K562 (cell line): ENCODE data around the gene MGAT4B. TPM values are rescaled to one million over a fixed set of nuclear protein-coding genes. Genes with fewer than 3 reads are reported as not detected.

Experiments used
- BHLHE40 ChIP-seq: IDR thresholded peaks from 2 replicates; pipeline ENCODE4 v1.6.1; 2011; ENCODE audit warnings: low read length, improper control_type of control experiment
- DPF2 ChIP-seq: fragments of 450-650 bp; IDR thresholded peaks from 2 replicates; pipeline ENCODE4 v1.6.1; 2016
- FIP1L1 ChIP-seq: fragments of 200-400 bp; formaldehyde crosslinking; IDR thresholded peaks from 2 replicates; pipeline ENCODE4 v1.6.1; 2018; ENCODE audit warnings: mild to moderate bottlenecking, low read depth, low read length; ENCODE audit not compliant: poor library complexity, severe bottlenecking
- FUS ChIP-seq: fragments of 200-400 bp; formaldehyde crosslinking; optimal IDR thresholded peaks from 2 replicates; pipeline ENCODE3; 2017; ENCODE audit warnings: low read depth, low read length
- GATA2 ChIP-seq: sonication (generic); formaldehyde crosslinking; IDR thresholded peaks from 2 replicates; pipeline ENCODE4 v1.4.0; 2020; ENCODE audit warnings: mild to moderate bottlenecking, missing genetic modification reagents
- NCOA4 ChIP-seq: fragments of 450-650 bp; IDR thresholded peaks from 2 replicates; pipeline ENCODE4 v1.6.1; 2018; ENCODE audit warnings: mild to moderate bottlenecking; ENCODE audit not compliant: partially characterized antibody
- SMAD4 ChIP-seq: fragments of 250-450 bp; sonication (Bioruptor Pico); conservative IDR thresholded peaks from 2 replicates; pipeline ENCODE4 v1.8.0; 2021; ENCODE audit warnings: inconsistent platforms, mild to moderate bottlenecking, moderate library complexity
- U2AF2 ChIP-seq: fragments of 200-400 bp; formaldehyde crosslinking; optimal IDR thresholded peaks from 2 replicates; pipeline ENCODE3; 2017; ENCODE audit warnings: low read depth, mild to moderate bottlenecking, low read length
- ZNF212 ChIP-seq: fragments of 450-650 bp; formaldehyde crosslinking; IDR thresholded peaks from 2 replicates; pipeline ENCODE4 v1.4.0; 2020; ENCODE audit warnings: mild to moderate bottlenecking
- ZNF224 ChIP-seq: sonication (generic); formaldehyde crosslinking; IDR thresholded peaks from 2 replicates; pipeline ENCODE4 v1.8.0; 2022; ENCODE audit warnings: mild to moderate bottlenecking, missing genetic modification reagents
- polyA plus RNA-seq, 8 experiments: library from polyadenylated mRNA; depleted of rRNA in 4 of 8; stranded (reverse) in 5 of 8; unstranded in 3 of 8; fragments of >200 nt; fragmentation: Nextera tagmentation in 2 of 8; fragmentation: Illumina TruSeq in 1 of 8; extraction: Ambion mirVana in 2 of 8; extraction: Trizol in 1 of 8; gene quantifications; 2 replicates each; pipeline versions ENCODE4 v1.2.1 to v1.2.3, GENCODE V29; 2011 to 2014; ENCODE audit warnings: inconsistent platforms in 1 of 8, missing spikeins in 1 of 8
- total RNA-seq, 7 experiments: library from RNA; depleted of rRNA in 6 of 7; stranded (reverse); fragments of >200 nt in 6 of 7; fragmentation: Illumina TruSeq in 2 of 7; extraction: Trizol in 2 of 7; gene quantifications; 2 replicates each; pipeline versions ENCODE4 v1.2.1 to v1.2.3, GENCODE V29; 2011 to 2021; ENCODE audit warnings: low replicate concordance in 1 of 7
- TF ChIP-seq, protein P1 (sequence below): fragments of 450-650 bp; IDR thresholded peaks from 2 replicates; pipeline ENCODE4 v1.6.1; 2016; ENCODE audit warnings: low read depth, mild to moderate bottlenecking, moderate library complexity
- TF ChIP-seq, protein P2 (sequence below), 2 experiments: IDR thresholded peaks in 1 of 2; conservative IDR thresholded peaks in 1 of 2; 2 replicates each; pipeline ENCODE4 v1.6.1; 2016; ENCODE audit warnings: low read depth in 2 of 2, mild to moderate bottlenecking in 1 of 2, missing compliant biosample characterization in 1 of 2, missing genetic modification characterization in 1 of 2, moderate library complexity in 1 of 2
- TF ChIP-seq, protein P3 (sequence below): sonication (generic); formaldehyde crosslinking; IDR thresholded peaks from 2 replicates; pipeline ENCODE4 v1.8.1; 2022; ENCODE audit warnings: missing genetic modification reagents

The MGAT4B gene
- total and polyA plus RNA-seq, 9 of the 15 experiments (the other 6 are each of a cell fraction or from before 2014, with no cell fraction given), result 0.34 to 133 (median 75.4) TPM

DNA sequence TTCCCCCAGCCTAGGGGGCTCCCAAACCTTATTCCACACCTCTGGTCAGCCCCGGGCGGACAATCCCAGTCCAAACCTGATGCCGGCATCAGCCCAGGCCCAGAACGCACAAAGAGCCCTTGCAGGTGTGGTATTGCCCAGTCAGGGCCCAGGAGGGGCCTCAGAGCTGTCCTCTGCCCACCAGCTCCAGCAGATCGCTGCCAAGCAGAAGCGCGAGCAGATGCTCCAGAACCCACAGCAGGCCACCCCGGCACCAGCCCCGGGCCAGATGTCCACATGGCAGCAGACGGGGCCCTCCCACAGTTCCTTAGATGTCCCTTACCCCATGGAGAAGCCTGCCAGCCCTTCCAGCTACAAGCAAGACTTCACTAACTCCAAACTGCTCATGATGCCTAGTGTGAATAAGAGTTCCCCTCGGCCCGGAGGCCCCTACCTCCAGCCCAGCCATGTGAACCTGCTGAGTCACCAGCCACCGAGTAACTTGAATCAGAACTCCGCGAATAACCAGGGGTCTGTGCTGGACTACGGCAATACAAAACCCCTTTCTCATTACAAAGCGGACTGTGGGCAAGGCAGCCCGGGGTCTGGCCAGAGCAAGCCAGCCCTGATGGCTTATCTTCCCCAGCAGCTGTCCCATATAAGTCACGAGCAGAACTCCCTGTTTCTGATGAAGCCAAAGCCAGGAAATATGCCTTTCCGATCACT is 40.5 kb downstream of the MGAT4B start (continued):
- TF ChIP-seq, protein P1, sequence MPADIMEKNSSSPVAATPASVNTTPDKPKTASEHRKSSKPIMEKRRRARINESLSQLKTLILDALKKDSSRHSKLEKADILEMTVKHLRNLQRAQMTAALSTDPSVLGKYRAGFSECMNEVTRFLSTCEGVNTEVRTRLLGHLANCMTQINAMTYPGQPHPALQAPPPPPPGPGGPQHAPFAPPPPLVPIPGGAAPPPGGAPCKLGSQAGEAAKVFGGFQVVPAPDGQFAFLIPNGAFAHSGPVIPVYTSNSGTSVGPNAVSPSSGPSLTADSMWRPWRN, result no peak
- TF ChIP-seq, protein P2, sequence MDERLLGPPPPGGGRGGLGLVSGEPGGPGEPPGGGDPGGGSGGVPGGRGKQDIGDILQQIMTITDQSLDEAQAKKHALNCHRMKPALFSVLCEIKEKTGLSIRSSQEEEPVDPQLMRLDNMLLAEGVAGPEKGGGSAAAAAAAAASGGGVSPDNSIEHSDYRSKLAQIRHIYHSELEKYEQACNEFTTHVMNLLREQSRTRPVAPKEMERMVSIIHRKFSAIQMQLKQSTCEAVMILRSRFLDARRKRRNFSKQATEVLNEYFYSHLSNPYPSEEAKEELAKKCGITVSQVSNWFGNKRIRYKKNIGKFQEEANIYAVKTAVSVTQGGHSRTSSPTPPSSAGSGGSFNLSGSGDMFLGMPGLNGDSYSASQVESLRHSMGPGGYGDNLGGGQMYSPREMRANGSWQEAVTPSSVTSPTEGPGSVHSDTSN (CRISPR knock-in tag; IDR thresholded peaks at IDR 0.05; ENCODE audit: low read depth), result no peak
- TF ChIP-seq, protein P2 (tag; conservative IDR thresholded peaks at IDR 0.05; ENCODE audit: low read depth), result no peak
- no peak for TF ChIP-seq FIP1L1
- no peak for TF ChIP-seq NCOA4
- no peak for TF ChIP-seq U2AF2
- TF ChIP-seq, protein P3, sequence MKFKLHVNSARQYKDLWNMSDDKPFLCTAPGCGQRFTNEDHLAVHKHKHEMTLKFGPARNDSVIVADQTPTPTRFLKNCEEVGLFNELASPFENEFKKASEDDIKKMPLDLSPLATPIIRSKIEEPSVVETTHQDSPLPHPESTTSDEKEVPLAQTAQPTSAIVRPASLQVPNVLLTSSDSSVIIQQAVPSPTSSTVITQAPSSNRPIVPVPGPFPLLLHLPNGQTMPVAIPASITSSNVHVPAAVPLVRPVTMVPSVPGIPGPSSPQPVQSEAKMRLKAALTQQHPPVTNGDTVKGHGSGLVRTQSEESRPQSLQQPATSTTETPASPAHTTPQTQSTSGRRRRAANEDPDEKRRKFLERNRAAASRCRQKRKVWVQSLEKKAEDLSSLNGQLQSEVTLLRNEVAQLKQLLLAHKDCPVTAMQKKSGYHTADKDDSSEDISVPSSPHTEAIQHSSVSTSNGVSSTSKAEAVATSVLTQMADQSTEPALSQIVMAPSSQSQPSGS (CRISPR knock-in tag), result no peak
- 0 out of 2 replicates have a peak, but pooled peaks have one; percentile 22 for TF ChIP-seq GATA2 (CRISPR knock-in tag)
- no peak for TF ChIP-seq ZNF212 (CRISPR knock-in tag)
- TF ChIP-seq FUS, result no peak
- peak; percentile 86 for TF ChIP-seq BHLHE40
- peak; percentile 56; the same call in 1 of the 2 replicates for TF ChIP-seq DPF2
- TF ChIP-seq ZNF224 (CRISPR knock-in tag), result no peak
- TF ChIP-seq SMAD4 (CRISPR knock-in tag), result peak; percentile 33; the same call in 1 of the 2 replicates
